IgD-negative memory B cell (primary cell): ENCODE data around the gene CD177. TPM values are rescaled to one million over a fixed set of nuclear protein-coding genes. Genes with fewer than 3 reads are reported as not detected.
"Not testable (repeated sequence)": the region's sequence is repeated elsewhere in the genome, so short reads cannot be mapped to it uniquely, and the experiment has no call there.

Experiments used
- H3K27ac Mint-ChIP-seq, 3 donors: one replicate each; pipeline ENCODE4 v1.8.0; 2020 to 2022; ENCODE audit warnings: mild to moderate bottlenecking in 3 of 3, mixed read lengths in 3 of 3, moderate library complexity in 1 of 3
- H3K27me3 Mint-ChIP-seq: one replicate; pipeline ENCODE4 v1.8.0; 2021; ENCODE audit warnings: mixed read lengths
- H3K36me3 Mint-ChIP-seq: one replicate; pipeline ENCODE4 v1.8.0; 2020; ENCODE audit warnings: mild to moderate bottlenecking, mixed read lengths
- H3K4me1 Mint-ChIP-seq, 3 donors: one replicate each; pipeline ENCODE4 v1.8.0; 2020 to 2022; ENCODE audit warnings: mixed read lengths in 3 of 3, mild to moderate bottlenecking in 1 of 3
- H3K4me3 Mint-ChIP-seq, 4 donors: one replicate each; pipeline ENCODE4 v1.8.0; 2020 to 2022; ENCODE audit warnings: mild to moderate bottlenecking in 4 of 4, mixed read lengths in 4 of 4, moderate library complexity in 3 of 4
- H3K9me3 Mint-ChIP-seq, 3 donors: one replicate each; pipeline ENCODE4 v1.8.0; 2020 to 2021; ENCODE audit warnings: mixed read lengths in 3 of 3, mild to moderate bottlenecking in 1 of 3
- polyA plus RNA-seq: library from polyadenylated mRNA; unstranded; fragments of 300-500 nt; fragmentation: Illumina TruSeq; gene quantifications from one replicate; pipeline ENCODE4 v1.2.3, GENCODE V29; 2021

CD177 gene
- polyA plus RNA-seq, 1 donor from 2014 or later, result not detected

DNA sequence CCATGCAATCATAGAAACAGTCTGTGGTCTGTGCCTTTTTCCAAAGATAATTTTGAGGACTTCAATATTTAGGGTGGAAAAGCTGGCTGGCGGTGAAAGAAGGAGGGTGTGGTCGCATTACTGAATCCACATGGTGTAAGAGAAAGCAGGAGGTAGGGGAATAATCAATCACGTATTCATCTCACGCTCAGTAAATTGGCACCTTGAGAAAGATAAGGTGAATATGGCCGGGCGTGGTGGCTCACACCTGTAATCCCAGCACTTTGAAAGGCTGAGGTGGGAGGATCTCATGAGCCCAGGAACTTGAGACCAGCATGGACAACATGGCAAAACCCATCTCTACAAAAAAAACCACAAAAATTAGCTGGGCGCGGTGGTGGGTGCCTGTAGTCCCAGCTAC is 3.7 kb upstream of the CD177 start:
- not testable (repeated sequence) for H3K27me3 Mint-ChIP-seq, H3K27ac Mint-ChIP-seq, H3K4me3 Mint-ChIP-seq, H3K36me3 Mint-ChIP-seq
- Mint-ChIP-seq H3K9me3 (peaks cover 0 to 10% (median 0%) of the 10 kb centered on the region in 3 donors), H3K4me1 (peaks cover 0 to 10% (median 2%) of the 10 kb centered on the region in 3 donors)

DNA sequence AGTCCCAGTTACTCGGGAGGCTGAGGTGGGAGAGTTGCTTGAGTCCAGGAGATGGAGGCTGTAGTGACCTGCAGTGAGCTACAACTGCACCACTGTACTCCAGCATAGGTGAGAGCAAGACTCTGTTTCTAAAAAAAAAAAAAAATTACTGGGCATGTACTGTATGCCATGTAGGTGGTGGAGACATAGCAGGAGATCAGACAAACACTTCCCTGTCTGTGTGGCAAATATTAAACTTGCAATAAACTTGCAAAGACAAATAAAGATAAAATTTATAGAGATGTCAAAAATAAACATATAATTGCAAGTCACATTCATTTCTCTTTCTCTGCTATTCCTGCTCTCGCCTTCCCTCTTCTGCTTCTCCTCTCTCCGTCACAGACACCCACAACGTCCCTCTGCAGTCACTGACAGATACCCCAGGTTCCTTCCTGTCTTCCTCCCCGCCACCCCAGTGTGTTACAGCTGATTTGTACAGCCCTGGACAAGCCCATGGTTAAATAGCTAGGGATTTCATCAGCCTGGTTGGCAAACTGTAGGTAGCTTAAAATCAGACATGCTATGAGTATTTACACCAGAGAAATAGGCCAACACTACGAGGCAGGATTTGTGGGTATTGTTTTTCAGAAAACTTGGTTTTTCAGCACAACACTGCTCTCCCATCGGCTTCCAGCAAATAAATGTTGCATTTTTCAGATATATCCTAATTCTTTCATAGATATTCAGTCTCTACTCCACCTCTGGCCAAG is 1.3 kb upstream of the CD177 start:
- no peak overlapping the region for H3K27ac Mint-ChIP-seq

DNA sequence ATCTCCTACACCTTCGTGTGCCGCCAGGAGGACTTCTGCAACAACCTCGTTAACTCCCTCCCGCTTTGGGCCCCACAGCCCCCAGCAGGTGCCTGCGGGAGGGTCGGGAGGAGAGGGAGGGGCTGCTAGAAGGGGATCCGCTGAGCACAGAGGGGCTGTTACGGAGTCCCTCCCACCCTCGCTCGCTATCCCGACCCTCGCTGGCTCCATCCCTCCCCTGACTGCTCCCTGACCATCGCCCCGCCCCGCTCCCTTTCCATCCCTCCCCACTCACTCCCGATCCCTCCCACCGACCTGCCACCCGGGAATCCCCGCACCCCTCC is 780 bp downstream of the CD177 start:
- peaks cover 15% of the 10 kb centered on the region for H3K27me3 Mint-ChIP-seq
- peaks cover 0 to 3% (median 0%) of the 10 kb centered on the region in 3 donors for H3K4me1 Mint-ChIP-seq
- no peaks in the 10 kb centered on the region for H3K36me3 Mint-ChIP-seq
- H3K4me3 Mint-ChIP-seq, result peak overlapping the region in 1 of 4 donors; percentile 52
- peaks cover 0 to 4% (median 0%) of the 10 kb centered on the region in 3 donors for H3K9me3 Mint-ChIP-seq
- H3K27ac Mint-ChIP-seq, result no peak overlapping the region

More for the DNA sequence above, 1.3 kb upstream of the CD177 start:
- H3K9me3 Mint-ChIP-seq, result peaks cover 0 to 8% (median 0%) of the 10 kb centered on the region in 3 donors
- peaks cover 15% of the 10 kb centered on the region for H3K27me3 Mint-ChIP-seq
- H3K4me1 Mint-ChIP-seq, result peaks cover 0 to 3% (median 0%) of the 10 kb centered on the region in 3 donors
- H3K36me3 Mint-ChIP-seq, result no peaks in the 10 kb centered on the region
- no peak overlapping the region for H3K4me3 Mint-ChIP-seq

DNA sequence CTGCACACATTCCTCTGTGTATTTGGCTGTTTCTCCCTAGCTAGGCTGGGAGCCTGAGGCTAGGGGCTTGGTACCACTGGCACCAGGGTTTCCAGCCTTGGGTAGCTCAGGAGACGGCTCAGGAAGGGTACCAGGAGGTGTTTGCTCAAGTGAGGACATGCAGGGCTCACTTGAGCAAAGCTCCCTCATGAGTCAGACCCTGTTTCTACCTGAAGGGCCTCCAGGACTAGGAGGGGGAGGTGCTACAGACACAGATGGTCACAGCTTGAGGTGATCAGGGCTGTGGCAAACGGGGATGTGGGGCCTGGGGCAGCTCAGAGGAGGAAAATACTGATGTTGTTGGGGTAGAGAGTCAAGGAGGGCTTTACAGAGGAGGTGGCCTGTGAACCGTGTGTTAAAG is 3.3 kb downstream of the CD177 start:
- H3K4me3 Mint-ChIP-seq, H3K9me3 Mint-ChIP-seq, H3K4me1 Mint-ChIP-seq, H3K27ac Mint-ChIP-seq, H3K36me3 Mint-ChIP-seq: not testable (repeated sequence)
- peaks cover 15% of the 10 kb centered on the region for H3K27me3 Mint-ChIP-seq

DNA sequence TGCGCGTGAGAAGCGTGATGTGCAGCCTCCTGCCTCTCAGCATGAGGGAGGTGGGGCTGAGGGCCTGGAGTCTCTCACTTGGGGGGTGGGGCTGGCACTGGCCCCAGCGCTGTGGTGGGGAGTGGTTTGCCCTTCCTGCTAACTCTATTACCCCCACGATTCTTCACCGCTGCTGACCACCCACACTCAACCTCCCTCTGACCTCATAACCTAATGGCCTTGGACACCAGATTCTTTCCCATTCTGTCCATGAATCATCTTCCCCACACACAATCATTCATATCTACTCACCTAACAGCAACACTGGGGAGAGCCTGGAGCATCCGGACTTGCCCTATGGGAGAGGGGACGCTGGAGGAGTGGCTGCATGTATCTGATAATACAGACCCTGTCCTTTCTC is 8.7 kb downstream of the CD177 start:
- Mint-ChIP-seq H3K9me3 (peaks cover 0 to 3% (median 0%) of the 10 kb centered on the region in 3 donors), H3K27me3 (no peaks in the 10 kb centered on the region), H3K4me1 (no peaks in the 10 kb centered on the region), H3K27ac (no peak overlapping the region), H3K4me3 (no peak overlapping the region), H3K36me3 (no peaks in the 10 kb centered on the region)

DNA sequence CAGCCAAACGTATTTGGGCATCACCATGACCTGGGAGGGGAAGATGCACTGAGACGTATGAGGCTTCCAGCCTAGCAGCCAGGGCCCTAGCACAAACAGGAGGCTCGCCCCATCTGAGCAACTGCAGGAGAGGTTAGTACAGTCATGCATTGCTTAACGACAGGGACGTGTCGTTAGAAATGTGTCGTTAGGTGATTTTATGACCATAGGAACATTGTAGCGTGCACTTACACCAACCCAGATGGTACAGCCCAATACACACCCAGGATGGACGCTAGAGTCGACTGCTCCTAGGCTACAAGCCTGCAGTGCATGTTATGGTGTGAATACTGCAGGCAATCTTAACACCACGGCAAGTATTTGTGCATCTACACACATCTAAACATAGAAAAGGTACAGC is 9.3 kb downstream of the CD177 start:
- Mint-ChIP-seq H3K27me3 (no peaks in the 10 kb centered on the region), H3K9me3 (peaks cover 0 to 3% (median 0%) of the 10 kb centered on the region in 3 donors), H3K4me3 (no peak overlapping the region), H3K27ac (no peak overlapping the region), H3K36me3 (no peaks in the 10 kb centered on the region), H3K4me1 (no peaks in the 10 kb centered on the region)

DNA sequence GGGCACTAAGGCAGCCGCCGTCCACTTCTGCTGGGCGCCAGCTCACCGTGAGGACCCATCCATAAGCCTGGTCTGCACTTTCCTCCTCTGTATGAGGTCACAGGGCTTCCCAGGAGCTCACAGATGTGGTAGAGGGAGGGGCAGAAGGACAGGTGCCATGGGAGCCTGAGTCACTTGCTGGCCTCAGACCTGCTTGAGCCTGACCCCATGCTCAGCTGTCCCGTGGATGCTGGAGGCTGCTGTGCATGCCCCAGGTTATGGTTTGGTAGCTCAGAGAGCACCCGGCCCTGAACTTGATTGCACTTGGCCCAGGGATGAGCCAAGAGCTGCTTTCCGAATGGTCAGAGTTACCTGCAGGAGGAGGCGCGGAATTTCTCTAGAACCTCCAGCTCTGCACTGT is 12.2 kb downstream of the CD177 start:
- H3K4me1 Mint-ChIP-seq, H3K27ac Mint-ChIP-seq, H3K36me3 Mint-ChIP-seq, H3K4me3 Mint-ChIP-seq, H3K9me3 Mint-ChIP-seq, H3K27me3 Mint-ChIP-seq: not testable (repeated sequence)

DNA sequence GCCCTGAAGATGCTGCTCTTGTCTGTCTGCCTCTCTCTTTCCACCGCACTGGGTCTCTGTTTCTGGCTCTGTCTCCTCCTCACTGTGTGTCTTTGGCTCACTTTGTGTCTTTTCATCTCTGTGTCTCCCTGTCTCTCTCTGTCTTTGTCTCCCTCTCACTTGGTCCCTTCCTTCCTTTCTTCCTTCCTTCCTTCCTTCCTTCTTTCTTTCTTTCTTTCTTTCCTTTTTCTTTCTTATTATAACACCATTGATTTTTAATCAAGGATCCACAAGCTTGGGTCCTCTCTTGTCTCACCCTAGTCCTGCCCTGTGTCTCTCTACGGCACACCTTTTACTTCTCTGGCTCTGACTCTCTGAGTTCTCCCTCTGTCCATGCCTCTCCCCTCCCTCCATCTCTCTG is 14.3 kb downstream of the CD177 start:
- Mint-ChIP-seq H3K4me1 (no peaks in the 10 kb centered on the region), H3K27me3 (peaks cover 1% of the 10 kb centered on the region), H3K9me3 (peaks cover 0 to 10% (median 0%) of the 10 kb centered on the region in 3 donors), H3K4me3 (no peak overlapping the region), H3K27ac (no peak overlapping the region), H3K36me3 (no peaks in the 10 kb centered on the region)

DNA sequence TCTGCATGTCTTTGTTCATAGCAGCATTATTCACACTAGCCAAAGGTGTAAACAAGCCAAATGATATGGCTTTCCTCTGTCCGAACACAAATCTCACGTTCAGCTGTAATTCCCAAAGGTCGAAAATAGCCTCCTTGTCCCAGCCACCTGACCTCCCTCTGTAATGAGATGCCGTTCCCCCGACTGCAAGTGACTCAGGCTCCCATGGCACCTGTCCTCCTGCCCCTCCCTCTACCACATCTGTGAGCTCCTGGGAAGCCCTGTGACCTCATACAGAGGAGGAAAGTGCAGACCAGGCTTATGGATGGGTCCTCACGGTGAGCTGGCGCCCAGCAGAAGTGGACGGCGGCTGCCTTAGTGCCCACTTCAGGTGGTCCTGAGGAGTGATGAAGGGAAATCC is 15.4 kb downstream of the CD177 start:
- H3K27me3 Mint-ChIP-seq, H3K27ac Mint-ChIP-seq, H3K4me1 Mint-ChIP-seq, H3K4me3 Mint-ChIP-seq, H3K9me3 Mint-ChIP-seq, H3K36me3 Mint-ChIP-seq: not testable (repeated sequence)

DNA sequence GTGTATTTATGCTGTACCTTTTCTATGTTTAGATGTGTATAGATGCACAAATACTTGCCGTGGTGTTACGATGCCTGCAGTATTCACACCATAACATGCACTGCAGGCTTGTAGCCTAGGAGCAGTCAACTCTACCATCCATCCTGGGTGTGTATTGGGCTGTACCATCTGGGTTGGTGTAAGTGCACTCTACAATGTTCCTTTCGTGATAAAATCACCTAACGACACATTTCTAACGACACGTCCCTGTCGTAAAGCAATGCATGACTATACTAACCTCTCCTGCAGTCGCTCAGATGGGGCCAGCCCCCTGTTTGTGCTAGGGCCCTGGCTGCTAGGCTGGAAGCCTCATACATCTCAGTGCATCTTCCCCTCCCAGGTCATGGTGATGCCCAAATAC is 18.4 kb downstream of the CD177 start:
- Mint-ChIP-seq H3K27me3 (peaks cover 1% of the 10 kb centered on the region), H3K9me3 (peaks cover 0 to 7% (median 0%) of the 10 kb centered on the region in 3 donors), H3K4me1 (no peaks in the 10 kb centered on the region), H3K27ac (no peak overlapping the region), H3K36me3 (no peaks in the 10 kb centered on the region), H3K4me3 (no peak overlapping the region)

DNA sequence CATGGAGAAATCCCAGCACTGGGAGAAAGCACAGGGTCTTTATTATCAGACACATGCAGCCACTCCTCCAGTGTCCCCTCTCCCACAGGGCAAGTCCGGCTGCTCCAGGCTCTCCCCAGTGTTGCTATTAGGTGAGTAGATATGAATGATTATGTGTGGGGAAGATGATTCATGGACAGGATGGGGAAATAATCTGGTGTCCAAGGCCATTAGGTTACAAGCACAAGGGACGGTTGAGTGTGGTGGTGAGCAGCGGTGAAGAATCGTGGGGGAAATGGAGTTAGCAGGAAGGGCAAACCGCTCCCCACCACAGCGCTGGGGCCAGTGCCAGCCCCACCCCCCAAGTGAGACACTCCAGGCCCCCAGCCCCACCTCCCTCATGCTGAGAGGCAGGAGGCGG is 19.0 kb downstream of the CD177 start:
- peaks cover 0 to 7% (median 0%) of the 10 kb centered on the region in 3 donors for H3K9me3 Mint-ChIP-seq
- H3K4me3 Mint-ChIP-seq, result no peak overlapping the region
- H3K36me3 Mint-ChIP-seq, result no peaks in the 10 kb centered on the region
- no peak overlapping the region for H3K27ac Mint-ChIP-seq
- peaks cover 1% of the 10 kb centered on the region for H3K27me3 Mint-ChIP-seq
- no peaks in the 10 kb centered on the region for H3K4me1 Mint-ChIP-seq

DNA sequence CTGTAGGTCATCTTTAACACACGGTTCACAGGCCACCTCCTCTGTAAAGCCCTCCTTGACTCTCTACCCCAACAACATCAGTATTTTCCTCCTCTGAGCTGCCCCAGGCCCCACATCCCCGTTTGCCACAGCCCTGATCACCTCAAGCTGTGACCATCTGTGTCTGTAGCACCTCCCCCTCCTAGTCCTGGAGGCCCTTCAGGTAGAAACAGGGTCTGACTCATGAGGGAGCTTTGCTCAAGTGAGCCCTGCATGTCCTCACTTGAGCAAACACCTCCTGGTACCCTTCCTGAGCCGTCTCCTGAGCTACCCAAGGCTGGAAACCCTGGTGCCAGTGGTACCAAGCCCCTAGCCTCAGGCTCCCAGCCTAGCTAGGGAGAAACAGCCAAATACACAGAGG is 24.1 kb downstream of the CD177 start:
- H3K36me3 Mint-ChIP-seq, H3K4me1 Mint-ChIP-seq, H3K4me3 Mint-ChIP-seq, H3K27me3 Mint-ChIP-seq, H3K9me3 Mint-ChIP-seq, H3K27ac Mint-ChIP-seq: not testable (repeated sequence)

DNA sequence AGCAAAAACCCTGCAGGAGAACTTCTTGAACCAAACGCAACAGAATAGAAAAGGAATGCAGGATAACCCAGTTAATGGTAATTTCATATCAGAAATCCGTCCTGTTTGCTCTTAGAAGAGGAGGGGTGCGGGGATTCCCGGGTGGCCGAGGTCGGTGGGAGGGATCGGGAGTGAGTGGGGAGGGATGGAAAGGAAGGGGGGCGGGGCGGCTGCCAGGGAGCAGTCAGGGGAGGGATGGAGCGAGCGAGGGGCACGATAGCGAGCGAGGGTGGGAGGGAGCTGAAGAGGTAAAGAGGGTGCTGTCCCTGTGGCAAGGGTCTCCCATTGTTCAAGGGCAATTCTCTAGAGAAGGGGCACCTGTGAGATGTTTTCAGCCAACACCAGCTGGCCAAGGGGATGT is 26.5 kb downstream of the CD177 start:
- Mint-ChIP-seq H3K36me3 (no peaks in the 10 kb centered on the region), H3K4me3 (no peak overlapping the region), H3K27ac (no peak overlapping the region), H3K27me3 (peaks cover 2% of the 10 kb centered on the region), H3K9me3 (no peaks in the 10 kb centered on the region), H3K4me1 (peaks cover 0 to 1% (median under 1%) of the 10 kb centered on the region in 3 donors)

DNA sequence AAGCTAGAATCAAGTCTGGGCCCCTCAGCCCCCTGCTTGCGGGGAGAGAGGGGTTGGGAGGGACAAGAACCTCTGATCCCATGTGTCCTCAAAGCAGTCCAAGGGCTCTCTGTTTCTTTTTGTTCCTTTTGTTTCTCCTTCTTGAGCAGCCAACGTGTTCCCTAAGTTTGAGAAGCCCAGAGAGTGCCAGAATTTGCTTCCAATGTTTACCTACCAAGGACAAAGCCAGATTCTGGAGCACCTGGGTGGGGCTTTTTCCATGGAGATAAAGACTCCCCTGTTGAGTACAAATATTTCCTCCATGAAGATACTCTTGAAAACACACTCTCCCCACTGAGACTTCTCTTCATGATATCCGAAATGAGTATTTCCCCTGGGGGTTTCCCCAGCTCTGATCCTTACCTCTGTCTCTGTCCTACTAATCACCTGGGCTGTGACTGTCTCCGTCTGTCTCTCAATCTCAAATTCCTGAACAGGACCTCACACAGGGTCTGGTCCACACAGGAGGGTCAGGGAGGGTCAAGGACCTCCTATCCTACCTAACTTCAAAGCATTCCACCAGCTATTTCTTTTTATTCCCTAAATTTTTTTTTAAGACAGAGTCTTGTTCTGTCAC is 27.4 kb downstream of the CD177 start:
- Mint-ChIP-seq H3K27me3 (peaks cover 2% of the 10 kb centered on the region), H3K36me3 (peaks cover under 1% of the 10 kb centered on the region)

DNA sequence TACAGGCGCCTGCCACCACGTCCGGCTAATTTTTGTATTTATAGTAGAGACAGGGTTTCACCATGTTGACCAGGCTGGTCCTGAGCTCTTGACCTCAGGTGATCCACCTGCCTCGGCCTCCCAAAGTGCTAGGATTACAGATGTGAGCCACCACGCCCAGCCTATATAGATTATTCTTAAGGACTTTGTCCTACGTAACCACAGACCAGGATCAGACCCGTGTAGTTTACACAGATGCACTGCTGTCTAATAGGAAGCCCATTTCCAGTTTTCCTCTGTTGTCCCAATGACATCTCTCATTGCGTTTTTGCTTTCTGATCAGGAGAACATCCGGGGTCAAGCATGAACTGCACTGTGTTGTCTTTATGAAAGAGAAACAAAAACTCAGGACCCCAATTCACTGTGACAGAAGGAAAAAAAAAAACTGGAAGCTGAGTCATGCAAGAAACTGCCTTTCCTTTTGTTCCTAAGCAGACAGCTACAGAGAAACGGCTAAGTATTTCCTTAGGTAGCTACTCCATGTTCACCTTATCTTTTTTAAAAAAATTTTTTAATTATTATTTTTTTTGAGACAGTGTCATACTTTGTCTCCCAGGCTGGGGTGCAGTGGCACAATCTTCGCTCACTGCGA is 29.2 kb downstream of the CD177 start:
- not testable (repeated sequence) for H3K36me3 Mint-ChIP-seq, H3K4me3 Mint-ChIP-seq, H3K27me3 Mint-ChIP-seq, H3K9me3 Mint-ChIP-seq, H3K4me1 Mint-ChIP-seq, H3K27ac Mint-ChIP-seq

More for the DNA sequence above, 27.4 kb downstream of the CD177 start:
- Mint-ChIP-seq H3K4me3 (peak overlapping the region in 1 of 4 donors; percentile 18), H3K27ac (peak overlapping the region in 1 of 3 donors; percentile 2), H3K9me3 (peaks cover 0 to 3% (median under 1%) of the 10 kb centered on the region in 3 donors), H3K4me1 (peaks cover 0 to 4% (median 4%) of the 10 kb centered on the region in 3 donors)

DNA sequence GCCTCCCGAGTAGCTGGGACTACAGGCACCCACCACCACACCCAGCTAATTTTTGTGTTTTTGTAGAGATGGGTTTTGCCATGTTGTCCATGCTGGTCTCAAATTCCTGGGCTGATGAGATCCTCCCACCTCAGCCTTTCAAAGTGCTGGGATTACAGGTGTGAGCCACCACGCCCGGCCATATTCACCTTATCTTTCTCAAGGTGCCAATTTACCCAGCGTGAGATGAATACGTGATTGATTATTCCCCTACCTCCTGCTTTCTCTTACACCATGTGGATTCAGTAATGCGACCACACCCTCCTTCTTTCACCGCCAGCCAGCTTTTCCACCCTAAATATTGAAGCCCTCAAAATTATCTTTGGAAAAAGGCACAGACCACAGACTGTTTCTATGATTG is 29.8 kb downstream of the CD177 start:
- not testable (repeated sequence) for H3K36me3 Mint-ChIP-seq, H3K9me3 Mint-ChIP-seq, H3K27me3 Mint-ChIP-seq, H3K4me1 Mint-ChIP-seq, H3K27ac Mint-ChIP-seq, H3K4me3 Mint-ChIP-seq
